ENCODE results near the gene FYN.
"Not testable (repeated sequence)": the region's sequence is repeated elsewhere in the genome, so short reads cannot be mapped to it uniquely, and the experiment has no call there.

The FYN gene

DNA sequence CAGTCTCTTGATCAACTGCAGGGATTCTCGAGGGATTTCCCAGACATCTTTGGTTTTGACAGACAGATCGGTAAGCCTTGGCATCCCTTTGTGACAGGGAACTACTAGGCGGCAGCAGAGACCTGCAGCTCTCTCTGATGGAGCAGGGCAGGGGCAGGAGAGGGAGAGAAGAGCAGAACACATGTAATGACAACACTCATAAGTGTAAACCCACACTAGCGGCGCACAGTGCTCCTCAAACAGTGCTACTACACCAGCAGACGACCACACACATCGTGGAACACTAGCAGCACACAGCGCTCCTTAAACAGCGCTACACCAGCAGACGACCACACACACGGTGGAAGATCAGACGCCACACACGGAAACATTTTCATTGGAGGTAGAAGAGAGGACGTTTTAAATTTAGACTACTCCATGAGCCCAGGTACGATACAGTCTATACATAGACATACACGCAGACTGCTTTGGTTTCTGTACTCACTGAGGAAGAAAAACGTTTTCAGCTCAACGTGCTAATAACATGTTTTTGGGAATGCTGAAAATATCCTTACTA lies 173.0 kb downstream of the FYN start:
- DNase-seq, result no peak

DNA sequence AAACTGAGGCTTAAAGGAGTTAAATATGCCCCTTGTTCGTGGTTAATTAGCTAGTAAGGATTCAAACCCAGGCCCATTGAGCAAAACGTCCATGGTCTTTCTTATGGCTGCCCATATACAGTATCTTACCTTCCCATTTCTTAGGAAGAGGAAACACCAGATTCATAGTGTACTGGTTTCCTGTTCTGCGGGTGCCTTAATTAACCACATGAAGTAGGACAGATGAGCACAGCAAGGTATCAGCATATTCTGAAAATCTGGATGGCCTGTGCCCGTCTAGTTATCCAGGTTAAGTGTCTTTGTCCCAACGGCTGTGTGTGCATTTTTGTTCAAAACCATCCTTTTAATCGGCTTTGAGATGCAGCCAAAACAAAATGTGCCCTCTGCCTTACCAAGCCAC lies 174.1 kb downstream of the FYN start:
- peak in 1 of 2 donors; percentile 27 for DNase-seq

DNA sequence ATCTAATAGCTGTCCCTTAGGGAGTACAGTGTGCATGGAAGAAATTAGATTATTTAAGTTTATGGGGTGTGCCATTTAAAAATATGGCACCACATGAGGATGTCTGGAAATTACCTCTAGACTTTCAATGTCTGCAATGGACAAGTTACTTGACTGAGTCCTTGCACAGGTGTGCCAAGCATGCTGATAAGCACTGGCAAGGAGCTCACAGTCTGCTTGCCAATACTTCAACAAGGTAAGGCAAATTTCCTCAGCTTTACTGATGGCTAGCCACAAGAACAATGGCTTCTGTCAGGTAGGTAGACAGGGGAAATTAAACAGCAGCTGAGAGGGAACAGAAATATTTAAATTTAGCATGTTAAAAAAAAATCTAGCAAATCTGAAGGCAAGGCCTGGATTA lies 176.4 kb downstream of the FYN start:
- DNase-seq, result no peak

DNA sequence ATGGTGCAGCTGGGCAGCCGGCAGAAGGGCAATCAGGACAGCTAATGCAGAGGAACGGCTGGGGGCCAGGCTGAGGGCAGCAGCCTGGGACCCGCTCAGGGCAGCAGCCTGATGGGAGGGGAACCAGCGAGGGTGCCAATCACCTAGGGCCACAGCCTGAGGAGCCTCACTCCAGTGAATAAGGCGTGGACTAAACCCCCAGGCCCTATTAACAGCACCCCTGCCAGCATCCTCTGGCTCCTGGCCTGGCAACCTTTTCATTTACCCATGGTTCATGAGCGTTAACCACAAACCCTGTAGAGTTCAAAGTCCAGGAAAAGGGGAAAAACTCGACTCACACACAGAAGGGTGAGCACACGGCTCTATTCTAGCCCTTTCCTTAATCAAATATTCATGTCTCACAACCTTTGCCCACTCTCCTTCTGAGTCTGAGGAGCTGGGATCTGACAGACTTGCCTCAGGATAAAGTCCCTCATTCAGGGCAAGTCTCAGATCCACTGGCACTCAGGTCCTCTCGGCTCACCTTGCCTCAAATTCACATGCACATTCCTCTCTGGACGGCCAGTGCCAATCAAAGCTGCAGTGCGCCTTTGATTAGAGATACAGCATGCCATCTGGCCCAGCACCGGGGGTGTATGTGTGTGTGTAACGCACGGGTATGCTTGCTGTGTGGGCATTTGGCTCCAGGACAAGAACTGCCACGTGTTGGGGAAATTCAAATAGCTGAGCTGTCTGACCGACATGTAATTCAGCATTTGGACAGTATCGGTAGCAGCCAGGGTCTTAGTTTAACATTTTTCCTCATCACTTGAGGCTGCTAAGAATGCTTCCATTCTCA lies 180.7 kb downstream of the FYN start:
- DNase-seq, result no peak

DNA sequence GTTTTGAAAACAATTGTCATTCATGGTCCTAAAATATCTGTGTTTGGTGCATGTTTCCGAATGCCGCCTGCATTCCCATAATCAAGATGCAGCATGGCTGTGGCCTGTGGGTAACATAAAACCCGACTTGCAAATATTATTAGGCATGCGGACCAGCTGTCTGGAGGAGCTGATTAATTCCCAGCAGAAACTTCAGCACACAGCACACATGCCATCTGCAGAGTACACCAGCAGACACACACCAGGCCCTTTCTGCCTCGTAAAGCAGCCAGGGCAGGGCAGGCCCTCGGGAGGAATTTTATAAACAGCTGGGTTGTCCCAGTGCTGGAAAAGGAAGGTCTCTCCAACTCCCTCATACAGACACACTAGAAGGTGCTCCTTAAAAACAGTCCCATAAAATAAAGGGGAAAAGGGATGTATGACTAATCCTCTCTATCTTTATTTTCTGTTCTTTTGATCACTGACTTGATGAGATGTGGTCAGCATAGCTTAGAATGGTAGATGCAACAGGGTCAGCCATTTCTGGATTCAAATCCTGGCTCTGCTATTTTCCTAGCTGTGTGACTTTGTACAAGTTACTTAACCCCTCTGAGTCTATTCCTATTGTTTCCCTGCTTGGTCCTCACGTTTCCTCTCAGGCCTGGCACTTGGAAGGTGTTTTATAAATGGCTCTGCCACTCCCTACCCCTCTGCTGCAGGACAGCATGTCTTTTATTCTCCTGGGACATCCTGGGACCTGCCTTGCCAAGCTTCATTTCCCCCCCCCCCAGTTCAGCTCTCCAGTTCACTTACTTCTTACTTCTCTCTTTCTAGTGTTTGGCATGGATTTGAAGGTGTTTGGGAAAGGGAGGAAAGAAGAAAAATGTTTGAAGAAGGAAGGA lies 181.7 kb downstream of the FYN start:
- DNase-seq, result no peak

DNA sequence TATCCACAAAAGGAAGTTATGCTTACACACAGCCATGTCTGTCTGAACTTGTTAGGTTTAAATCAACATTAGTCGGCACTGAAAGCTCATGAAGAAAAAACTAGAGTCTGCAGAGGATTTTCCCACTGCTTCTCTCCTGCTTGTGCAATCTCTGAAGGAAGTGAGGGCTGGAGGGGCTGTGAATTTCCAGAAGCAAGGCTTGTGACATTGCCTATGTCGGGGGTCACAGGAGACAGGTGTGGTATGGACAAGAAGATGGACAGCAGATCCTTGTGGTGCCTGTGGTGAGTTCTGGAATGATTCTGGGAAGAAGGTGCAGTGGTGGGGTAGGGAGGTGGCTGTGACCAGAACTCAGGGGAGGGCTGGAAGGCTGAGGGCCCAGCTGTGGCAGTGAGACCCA lies 183.3 kb downstream of the FYN start:
- DNase-seq, result no peak

DNA sequence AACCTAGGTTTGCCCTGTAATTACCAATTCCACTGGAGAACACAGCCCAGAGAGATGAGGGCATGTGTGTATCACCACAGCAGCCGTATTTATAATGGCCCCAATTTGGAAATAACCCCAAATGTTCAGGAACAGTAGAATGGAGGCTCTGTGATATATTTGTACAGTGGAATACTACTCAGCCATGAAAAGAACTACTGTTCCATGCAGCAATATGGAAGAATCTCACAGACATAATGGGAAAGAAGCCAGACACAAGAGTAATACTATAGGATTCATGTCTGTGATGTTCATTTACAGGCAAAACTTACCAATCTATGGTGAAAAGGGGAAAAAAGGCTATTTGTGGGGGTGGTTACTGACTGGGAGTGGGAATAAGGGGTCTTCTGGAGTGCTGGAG lies 183.8 kb downstream of the FYN start:
- no peak for DNase-seq

DNA sequence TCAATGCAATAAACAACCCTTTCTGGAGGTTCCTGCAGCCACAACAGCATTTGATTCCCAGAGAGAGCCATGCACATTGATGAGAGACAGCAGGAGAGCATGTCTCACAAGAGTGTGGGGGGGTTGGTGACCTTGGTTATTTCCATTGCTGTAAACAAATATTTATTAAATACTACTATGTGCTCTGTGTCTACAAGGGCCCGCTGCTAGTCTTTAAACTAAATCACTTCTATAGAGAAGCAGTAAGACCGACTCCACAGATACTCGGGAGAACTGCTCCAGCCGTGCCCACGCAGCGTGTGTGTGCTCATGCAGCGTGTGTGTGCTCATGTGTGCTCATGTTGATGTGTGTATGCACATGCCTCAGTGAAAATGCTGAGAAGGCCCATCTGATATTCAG lies 184.9 kb downstream of the FYN start:
- no peak for DNase-seq

DNA sequence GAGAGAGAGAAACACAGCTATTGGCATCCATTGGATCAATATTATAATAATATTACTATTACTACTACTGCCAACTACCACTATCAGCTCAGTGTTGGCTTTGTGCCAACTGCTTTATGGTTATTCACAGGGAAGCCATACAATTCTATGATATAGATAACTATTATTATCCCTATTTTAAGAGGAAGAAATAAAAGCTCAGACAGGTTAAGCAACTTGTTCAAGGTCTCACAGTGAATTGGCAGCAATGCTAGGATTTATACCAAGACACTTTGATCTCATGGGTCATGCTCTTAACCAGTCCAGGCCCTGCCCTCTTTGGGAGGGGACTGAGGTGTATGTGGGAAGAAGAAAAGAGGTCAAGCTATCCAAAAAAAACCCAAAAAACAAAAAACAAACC lies 185.6 kb downstream of the FYN start:
- DNase-seq, result peak in 1 of 2 donors; percentile 23

DNA sequence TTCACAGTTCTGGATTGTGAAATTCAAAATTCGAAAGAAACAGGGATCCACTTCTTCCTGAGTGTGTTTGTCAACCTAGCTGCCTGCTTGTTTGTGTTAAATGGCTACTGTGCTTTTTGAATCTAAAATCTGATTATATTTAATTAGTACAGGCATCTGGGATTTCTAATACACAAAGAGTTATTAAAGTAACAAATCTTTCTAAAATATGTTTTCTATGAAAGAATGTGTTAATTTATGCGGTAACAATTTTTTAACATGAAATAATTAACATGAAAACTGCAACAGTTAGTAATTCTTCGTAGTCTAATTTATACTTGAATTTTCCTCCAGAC lies 186.4 kb downstream of the FYN start:
- DNase-seq, result no peak

DNA sequence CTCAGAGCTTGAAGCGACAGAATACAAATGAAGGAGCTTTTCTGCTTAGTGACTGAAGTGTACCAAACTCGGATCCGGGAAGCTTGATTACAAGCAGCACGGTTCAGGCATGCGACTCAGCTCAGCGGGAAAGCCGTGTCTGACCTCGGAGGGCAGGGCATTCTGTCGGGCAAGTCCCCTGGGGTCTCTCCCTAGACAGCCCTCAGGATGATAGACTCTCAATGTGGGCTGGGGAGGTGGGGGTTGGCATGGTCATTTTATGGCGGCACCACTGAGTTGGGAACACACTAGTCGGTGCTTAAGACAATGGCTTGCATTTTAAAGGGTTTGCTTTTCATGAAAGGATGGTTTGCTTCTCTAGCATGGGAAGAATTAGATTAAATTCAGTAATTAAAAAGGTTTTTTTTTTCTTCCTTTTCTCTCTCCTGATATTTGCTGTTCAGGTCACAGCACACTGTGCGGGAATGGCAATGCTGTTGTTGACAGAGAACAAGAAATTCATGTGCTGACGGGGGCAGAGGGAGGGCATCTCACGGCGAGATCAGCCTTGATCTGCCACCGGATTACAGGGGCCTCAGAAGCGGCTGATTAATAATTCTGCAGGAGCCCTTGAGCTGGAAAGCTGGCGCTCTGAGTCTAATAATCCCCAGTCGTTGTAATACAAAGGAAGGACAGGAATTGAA lies 186.9 kb downstream of the FYN start:
- no peak for DNase-seq

DNA sequence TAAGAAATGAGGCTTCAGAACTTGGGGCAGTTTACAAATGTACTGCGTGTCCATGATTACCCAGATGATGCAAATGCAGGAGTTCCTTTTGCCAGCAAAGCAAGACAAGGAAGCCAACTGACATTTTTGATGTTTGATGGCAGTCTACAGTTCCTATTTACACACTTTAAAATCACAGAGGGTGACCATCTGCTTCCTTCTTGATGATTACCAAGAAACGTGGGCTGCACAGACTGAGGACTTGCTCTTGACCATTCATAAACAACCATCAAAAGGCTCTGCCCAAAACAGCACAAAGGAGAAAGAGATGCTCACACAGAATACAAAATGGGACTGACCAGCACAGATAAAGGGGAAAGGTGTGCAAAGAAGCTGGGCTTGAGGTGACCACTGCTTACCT lies 187.7 kb downstream of the FYN start:
- DNase-seq, result no peak

DNA sequence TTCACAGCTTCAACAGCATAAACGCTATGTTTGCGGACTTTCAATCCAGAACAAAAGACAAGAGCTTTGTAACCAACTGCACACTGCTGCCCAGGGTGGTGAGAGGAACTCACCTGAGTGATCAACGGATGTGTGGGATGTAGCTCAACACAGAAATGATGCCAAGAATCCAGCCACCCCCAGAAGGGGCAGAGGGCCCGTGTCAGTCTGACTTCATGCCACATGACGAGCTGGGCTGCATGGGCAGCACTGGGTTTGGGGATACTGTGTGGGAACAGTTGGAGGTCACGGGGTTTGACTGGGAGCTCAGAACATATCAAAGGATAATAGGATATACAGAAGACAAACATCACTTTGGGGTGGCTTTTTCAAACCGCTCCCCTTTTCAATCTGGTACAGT lies 188.2 kb downstream of the FYN start:
- no peak for DNase-seq

DNA sequence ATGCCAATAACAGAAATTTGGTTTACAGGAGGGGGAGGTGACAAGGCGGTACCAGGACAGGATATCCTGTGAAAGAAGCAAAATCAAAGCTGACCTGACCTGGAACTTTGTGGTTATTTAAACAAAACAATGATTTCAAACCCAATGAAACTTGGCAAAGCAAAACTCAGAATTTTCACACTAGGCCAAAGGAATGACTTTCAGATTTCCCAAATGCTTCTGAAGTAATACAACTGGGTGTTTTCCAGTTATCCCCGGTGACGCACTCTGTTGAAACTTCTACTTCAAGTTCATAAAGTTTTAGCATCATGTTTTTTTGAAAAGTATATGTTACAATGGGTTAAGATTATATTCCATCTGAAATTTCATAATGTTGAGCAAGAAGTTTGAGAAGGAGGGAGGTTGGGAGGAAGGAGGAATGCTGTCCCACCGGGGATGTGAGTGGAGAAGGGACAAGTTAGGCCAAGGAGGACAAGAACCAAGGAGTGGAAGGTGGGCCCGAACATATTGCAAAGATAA lies 189.4 kb downstream of the FYN start:
- peak in 1 of 2 donors; percentile 25 for DNase-seq

DNA sequence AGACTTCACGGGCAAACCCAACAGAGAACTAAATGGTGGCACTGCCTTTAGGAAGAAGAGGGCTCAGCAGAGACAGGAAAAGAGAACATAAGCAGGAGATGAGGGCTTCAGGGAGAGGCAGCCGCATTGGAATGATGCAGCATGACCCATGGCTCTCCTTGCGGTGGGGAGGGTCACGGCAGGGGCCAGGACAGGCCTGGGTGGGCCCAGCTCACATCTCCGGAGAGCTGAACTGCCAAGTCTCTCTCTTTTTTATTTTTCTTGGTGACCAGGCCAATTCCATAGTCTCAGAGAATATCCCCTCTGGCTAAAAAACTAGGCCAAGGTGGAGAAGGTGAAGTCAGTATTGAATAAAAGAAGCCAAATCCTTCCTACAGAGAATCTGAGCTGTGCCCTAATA lies 190.1 kb downstream of the FYN start:
- DNase-seq, result no peak

DNA sequence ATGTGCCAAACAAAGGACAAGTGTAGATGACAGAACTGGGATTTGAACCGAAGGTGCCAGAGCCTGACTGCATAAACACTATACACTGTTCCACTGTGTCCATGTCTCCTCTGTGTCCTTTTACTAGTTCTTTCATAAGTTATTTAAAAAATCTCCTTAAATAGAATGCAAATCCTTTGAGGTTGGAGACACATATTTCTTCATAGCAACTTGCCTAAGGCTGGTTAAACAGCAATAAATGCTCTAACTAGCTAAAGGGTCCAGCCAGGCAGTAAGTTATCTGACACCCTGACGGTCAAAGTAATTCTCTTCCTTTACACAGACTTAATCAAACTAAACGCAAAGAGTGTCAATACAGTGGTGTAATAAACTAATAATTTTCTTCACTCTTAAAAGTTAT lies 191.4 kb downstream of the FYN start:
- no peak for DNase-seq

DNA sequence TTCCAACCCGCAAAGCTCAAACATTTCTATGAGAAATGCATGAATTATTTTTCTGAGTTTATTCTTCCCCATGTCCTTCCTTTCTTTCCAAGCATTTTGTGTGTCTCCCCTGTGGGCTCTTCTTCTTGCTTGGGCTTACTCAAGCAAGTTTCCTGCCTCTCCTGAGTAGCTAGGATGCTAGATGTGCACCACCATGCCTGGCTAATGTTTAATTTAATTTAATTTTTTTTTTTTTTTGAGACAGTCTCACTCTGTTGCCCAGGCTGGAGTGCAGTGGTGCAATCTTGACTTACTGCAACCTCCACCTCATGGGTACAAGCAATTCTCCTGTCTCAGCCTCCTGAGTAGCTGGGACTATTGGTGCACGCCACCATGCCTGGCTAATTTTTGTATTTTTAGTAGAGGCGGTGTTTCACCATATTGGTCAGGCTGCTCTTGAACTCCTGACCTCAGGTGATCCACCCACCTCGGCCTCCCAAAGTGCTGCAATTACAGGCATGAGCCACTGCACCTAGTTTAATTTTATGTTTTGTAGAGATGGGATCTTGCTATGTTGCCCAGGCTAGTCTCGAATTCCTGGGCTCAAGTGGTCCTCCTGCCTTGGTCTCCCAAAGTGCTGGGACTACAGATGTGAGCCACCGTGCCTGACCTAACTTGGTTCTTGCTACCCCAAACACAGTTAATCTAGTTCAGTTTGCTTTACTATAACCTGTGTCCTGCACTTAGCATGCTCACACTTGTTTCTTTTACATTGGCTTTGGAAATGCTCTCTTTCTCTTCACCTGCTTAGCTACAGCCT lies 192.2 kb downstream of the FYN start:
- not testable (repeated sequence) for DNase-seq

DNA sequence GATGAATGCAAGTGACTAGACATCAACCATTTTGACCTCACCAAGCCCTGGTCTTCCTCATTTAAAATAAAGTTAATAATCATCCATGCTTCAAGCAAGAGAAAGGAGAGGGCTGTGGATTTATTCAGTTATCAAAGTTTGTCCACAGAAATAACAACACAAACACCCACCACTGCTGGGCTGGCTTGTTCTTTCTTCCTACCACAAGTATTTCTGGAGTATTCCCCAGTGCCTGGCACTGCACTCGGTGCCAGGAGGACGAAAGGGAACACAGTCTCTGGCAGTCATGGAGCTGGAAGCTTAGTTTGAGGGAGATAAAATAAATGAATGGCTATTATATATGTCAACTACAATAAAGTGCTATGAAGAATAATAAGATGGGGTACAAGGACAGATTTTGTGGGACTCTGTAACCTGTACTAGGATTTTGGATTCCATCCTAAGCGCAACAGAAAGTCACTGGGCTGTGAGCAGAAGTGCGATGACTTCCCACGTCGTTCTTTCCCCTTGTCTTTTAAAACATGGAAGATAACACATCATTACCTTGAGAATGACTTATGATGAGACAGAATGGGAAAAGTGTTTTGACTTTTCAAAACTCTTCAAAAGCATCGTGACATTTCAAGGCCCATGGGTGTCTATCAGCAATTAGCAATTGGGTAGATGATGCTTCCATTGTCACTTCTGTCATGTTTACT lies 193.1 kb downstream of the FYN start:
- no peak for DNase-seq

DNA sequence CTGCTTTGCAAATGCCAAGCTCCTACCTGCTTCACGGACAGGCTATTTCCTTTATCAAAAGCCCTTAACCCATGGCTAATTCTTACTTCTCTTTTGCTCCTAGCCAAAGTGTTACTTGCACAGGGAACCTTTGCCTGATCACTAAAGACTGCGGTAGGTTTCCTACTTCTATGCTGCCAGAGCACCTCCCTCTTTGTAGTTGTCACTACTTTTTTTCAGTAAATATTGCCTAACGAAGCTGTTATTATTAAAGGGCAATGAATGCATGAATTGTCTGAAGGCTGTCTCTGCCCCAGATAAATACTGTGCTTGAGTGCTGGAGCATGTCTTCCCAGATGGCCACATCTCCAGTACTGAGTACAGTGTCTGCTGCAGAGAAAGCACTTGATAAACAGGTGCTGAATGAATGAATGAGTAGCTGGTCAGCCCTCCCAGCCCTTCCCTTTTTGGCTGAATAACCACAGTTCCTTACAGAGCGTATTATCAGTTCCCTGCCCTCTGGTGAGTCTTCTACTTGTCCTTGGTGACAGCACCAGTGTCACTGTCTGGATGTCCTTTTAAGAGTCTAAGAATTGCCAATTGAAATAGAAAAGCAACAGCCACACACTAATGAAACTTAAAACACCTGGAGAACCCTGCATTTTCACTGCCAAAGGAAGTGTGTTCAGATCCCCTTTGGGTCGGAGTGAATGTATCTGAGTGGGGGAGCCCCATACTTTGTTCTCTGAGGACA lies 194.0 kb downstream of the FYN start:
- no peak for DNase-seq

DNA sequence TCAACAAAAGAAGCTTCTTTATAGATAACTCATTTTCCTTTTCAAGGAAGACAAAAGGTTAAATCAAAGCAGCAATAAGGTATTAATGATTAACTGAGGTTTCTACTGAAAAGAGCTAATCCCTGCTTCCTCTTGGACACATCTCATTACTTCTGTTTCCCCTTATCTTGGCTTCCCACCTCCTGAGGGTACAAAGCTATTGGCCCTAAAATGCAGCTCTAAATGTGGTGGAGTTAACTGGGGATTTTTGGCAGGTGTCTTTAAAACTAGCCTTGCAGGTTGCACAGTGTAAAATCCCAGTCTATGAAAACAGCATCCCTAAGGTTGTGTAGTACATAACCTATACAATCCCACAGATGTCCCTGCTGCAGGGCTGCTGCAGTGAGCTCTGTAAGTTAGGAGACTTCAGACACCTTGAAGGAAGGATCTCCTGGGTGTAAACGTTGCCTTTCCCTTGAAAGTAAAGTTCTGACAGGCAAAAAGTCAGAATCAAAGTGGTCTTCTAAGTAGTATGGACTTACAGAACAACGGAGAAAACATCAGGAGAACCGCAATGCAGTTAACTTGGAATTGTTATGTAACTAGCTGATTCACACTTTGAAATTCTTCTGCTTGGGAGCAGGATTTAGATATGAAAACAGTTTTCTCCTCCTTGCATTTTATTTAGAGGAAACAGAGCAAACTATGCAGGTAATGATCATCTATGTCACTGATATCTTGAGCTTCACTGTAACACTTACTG lies 195.8 kb downstream of the FYN start:
- DNase-seq, result no peak
